ENCODE measurements around the gene ABCB1.
"Not testable (repeated sequence)": the region's sequence is repeated elsewhere in the genome, so short reads cannot be mapped to it uniquely, and the experiment has no call there.

The ABCB1 gene

DNA sequence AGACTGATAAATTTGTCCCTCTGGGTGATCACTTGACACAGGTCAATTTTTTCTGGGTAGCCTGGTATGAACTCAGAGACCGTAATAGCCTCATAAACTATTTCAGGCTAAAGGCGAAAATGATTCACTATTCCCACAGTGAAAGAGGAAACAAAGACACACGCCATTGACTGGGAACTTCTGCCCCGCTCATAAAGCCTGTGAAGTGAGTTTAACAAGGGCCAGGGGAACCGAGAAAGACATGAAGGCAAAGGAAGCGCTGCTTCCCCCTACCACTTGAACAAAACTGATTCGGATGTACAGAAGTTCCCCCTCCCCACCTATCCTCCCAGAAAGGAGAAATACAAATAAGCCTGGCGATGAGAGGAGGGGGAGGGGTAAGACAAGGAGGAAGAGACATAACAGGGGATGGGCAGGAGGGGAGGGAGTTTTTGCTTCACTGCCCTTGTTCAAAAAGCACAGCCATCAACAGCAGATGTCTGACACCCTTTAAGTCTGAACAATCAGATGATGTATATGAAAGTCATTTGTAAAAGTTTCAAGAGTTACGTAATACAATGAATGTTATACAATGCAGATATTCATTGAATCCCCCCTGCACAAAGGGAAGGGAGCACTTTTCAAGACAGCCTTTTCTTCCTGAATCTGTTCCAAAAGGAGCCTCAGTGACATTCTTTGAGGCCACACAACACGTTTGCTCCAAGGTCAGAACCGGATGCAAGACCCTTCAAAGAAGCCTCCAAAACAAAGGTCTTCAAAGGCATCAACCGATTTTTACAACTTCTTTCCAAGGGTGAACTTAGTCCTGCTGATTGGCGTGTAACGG lies 125.9 kb downstream of the ABCB1 start:
- in situ Hi-C loops (cut with MboI; ENCODE audit: low sequenced_read_pairs) = no loop called here

- in situ Hi-C loops (cut with MboI; ENCODE audit: low sequenced_read_pairs) = no loop called here
Observed at GRCh38 chr7:87473986-87474385, 126.7 kb downstream of the ABCB1 start.

DNA sequence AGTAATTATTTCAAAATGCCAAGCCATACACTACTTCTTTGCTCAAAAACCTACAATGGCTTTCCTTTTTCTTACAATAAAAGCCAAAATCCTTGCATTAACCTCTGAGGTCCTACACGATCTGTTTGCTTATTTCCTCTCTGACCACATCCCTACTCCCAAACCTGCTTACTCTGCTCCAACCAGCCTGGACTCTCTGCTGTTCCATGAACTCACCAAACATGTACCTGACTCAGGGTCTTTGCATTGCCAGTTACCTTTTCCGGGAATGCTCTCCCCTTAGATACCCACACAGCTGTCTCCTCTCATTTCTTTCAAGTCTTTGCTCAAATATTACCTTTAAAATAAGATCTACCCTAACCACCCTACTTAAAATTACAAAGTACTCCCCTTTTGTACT lies 127.5 kb downstream of the ABCB1 start:
- in situ Hi-C loops (cut with MboI; ENCODE audit: low sequenced_read_pairs) = no loop called here

DNA sequence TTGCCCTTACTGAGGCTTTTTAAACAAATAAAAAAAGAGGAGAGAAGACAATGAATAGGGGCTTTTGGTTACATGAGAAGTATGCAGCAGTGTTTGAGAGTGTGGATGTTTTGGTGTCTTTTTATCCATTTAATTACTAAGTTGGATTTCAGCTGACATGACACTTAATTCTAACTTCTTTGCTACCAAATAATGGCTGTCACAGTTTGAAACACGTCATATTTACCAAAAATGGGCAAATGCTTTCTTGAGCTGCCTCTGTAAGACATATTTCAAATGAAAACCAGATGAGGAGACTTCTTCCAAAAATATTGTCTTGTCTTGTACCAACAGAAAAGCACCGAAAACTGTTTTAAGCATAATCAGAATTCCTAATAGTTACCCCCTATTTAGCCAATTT lies 129.2 kb downstream of the ABCB1 start:
- in situ Hi-C loops (cut with MboI; ENCODE audit: low sequenced_read_pairs) = no loop called here

DNA sequence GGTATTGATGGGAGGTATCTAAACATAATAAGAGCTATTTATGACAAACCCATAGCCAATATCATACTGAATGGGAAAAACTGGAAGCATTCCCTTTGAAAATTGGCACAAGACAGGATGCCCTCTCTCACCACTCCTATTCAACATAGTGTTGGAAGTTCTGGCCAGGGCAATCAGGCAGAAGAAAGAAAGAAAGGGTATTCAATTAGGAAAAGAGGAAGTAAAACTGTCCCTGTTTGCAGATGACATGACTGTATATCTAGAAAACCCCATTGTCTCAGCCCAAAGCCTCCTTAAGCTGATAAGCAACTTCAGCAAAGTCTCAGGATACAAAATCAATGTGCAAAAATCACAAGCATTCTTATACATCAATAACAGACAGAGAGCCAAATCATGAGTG lies 131.5 kb downstream of the ABCB1 start:
- in situ Hi-C loops (cut with MboI; ENCODE audit: low sequenced_read_pairs) = not testable (repeated sequence)

- in situ Hi-C loops (cut with MboI; ENCODE audit: low sequenced_read_pairs) = not testable (repeated sequence)
Observed at GRCh38 chr7:87465534-87465880, 135.2 kb downstream of the ABCB1 start.

DNA sequence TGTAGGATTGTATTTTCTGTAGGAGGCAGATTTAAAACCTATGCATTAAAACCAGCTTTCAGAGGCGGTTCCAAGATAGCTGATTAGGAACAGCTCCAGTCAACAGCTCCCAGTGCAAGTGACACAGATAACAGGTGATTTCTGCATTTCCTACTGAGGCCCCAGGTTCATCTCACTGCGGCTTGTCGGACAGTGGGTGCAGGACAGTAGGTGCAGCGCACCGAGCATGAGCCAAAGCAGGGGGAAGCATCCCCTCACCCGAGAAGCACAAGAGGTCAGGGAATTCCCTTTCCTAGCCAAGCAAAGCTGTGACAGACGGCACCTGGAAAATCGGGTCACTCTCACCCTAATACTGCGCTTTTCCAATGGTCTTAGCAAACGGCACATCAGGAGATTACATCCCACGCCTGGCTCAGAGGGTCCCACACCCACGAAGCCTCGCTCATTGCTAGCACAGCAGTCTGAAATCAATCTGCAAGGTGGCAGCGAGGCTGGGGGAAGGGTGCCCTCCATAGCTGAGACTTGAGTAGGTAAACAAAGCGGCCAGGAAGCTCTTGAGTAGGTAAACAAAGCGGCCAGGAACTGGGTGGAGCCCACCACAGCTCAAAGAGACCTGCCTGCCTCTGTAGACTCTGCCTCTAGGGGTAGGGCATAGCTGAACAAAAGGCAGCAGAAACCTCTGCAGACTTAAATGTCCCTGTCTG lies 135.7 kb downstream of the ABCB1 start:
- in situ Hi-C loops (cut with MboI; ENCODE audit: low sequenced_read_pairs) = not testable (repeated sequence)

DNA sequence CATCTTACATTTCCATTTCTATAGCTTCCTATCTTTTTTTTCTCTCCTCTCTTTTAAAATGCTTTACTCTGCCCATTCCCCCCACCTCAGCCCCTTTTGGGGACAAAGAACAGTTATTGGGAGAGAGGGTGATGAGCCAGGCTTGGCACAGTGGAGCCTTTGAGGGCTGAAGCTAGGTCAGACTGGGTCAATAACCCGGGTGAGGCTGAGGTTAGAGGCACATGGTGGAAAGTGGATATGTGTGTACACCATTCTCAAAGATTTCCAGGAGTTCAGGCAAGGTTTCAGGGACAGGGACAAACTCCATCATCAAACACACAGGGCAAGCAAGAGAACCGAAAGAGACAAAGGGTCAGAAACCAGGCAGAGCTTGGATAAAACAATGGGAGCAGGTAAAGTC lies 136.7 kb downstream of the ABCB1 start:
- in situ Hi-C loops (cut with MboI; ENCODE audit: low sequenced_read_pairs) = no loop called here

GRCh38 chr7:87460444-87460843 lies 140.2 kb downstream of the ABCB1 start:
- in situ Hi-C loops (cut with MboI; ENCODE audit: low sequenced_read_pairs) = not testable (repeated sequence)

DNA sequence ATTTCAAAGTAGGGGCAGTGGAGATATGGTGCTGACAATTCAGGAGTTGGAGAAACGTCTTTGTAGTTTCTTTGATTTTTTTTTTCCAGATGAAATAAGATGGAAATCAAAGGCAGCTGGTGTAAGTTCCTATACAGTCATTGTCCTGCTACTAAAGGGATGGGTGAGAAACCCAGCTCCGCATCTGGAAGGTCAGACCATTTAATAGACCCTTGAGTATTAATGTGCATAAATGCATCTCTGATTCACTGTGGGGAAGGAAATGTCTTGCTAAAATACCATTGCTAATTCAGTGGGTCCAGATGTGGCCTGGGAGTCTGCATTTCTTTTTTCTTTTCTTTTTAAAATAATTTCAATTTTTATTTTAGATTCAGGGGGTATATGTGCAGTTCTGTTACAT lies 140.7 kb downstream of the ABCB1 start:
- in situ Hi-C loops (cut with MboI; ENCODE audit: low sequenced_read_pairs) = no loop called here

GRCh38 chr7:87458148-87458547 lies 142.5 kb downstream of the ABCB1 start:
- in situ Hi-C loops (cut with MboI; ENCODE audit: low sequenced_read_pairs) = no loop called here

DNA sequence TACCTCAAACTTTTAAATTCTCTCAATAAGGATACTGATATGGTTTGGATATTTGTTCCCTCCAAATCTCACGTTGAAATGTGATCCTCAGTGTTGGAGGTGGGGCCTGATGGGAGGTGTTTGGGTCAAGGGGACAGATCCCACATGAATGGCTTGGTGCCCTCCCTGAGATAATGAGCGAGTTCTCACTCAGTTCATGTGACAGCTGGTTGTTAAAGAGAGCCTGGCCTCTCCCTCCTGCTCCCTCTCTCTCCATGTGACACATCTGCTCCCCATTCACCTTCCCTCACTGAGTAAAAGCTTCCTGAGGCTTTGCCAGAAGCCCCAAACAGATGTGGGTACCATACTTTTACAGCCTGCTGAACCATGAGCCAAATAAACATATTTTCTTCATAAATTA lies 144.4 kb downstream of the ABCB1 start:
- in situ Hi-C loops (cut with MboI; ENCODE audit: low sequenced_read_pairs) = no loop called here

All from HL-60/S4 treated with phorbol 12-myristate 13-acetate at 8.2 ng/mL for 4 days and 3 days (cell line).